DMS79 (cell line): ENCODE data around the gene RNF224.
"Not testable (repeated sequence)": the region's sequence is repeated elsewhere in the genome, so short reads cannot be mapped to it uniquely, and the experiment has no call there.

Experiments
- DNase-seq: peaks from one replicate; lab custom pipeline; 2025; lab: John Stamatoyannopoulos, UW

The RNF224 gene

DNA sequence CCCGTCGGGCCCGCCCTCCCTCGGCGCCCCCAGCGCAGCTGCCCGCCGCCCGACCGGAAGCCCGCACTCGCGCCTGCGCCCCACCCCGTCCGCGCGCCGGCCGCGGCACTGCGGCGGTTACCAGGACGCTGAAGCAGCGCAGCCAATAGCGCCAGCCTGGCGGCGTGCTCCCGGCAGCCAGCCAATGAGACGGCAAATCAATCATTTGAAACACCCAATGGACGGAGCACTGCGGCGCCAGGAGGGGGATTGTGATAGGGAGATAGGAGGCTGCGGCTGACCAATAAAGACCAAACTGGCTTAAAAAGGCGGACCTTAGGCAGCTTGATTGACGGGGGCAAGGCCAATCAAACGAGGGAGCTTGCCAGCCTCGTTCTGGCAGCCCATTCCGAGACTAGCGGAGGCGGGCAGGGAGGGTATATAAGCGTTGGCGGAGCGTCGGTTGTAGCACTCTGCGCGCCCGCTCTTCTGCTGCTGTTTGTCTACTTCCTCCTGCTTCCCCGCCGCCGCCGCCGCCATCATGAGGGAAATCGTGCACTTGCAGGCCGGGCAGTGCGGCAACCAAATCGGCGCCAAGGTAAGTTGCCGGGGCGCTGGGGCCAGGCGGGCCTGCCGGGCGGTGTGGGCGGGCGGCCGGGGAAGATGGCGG lies 13.7 kb downstream of the RNF224 start, which contains the start of gene TUBB4B:
Gene TUBB4B, plus strand, starts transcription at position 447 of the 649 bp plus-strand sequence. Its CDS starts 74 bp downstream, at position 521.
- DNase-seq: peak; percentile 99

DNA sequence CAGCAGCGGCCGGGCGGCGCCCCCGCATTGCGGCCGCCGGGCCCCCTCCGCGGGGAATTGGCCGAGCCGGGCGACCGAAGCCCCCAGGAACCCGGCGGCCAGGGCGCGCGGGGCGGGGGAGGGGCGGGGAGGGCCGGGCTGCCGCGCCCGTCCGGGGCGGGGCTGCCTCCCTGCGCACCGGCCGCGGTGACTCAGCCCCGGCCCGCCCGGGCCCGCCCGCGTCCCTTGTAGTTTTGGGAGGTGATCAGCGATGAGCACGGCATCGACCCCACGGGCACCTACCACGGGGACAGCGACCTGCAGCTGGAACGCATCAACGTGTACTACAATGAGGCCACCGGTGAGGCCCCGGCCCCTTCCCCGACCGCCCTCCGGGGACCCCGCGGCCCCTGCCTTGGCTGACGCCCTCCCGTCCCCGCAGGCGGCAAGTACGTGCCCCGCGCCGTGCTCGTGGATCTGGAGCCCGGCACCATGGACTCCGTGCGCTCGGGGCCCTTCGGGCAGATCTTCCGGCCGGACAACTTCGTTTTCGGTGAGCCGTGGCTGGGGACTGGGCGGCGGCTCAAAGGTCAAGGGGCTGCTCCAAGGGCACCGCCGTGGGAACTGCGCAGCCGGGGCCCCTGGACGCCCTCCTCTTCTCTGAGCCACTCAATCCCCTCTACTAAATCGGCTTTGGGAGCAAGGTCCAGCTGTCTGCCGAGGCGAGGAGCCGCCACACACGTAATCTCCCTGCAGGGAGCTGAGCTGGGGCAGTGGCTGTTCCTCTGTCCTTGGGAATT lies 14.4 kb downstream of the RNF224 start:
- no peak for DNase-seq

DNA sequence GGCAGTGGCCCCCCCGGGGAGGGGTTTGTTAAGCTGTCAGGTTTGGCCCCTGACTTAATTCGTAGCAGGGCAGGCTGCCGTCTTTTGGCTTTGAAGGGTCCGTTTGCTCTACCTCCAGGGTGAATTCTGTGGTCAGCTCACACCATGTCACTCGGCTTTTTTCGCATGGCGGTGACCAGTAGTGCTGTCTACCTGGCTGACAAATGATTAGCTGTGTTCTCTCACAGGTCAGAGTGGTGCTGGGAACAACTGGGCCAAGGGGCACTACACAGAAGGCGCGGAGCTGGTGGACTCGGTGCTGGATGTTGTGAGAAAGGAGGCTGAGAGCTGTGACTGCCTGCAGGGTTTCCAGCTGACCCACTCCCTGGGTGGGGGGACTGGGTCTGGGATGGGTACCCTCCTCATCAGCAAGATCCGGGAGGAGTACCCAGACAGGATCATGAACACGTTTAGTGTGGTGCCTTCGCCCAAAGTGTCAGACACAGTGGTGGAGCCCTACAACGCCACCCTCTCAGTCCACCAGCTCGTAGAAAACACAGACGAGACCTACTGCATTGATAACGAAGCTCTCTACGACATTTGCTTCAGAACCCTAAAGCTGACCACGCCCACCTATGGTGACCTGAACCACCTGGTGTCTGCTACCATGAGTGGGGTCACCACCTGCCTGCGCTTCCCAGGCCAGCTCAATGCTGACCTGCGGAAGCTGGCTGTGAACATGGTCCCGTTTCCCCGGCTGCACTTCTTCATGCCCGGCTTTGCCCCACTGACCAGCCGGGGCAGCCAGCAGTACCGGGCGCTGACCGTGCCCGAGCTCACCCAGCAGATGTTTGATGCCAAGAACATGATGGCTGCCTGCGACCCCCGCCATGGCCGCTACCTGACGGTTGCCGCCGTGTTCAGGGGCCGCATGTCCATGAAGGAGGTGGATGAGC lies 15.2 kb downstream of the RNF224 start:
- no peak for DNase-seq

DNA sequence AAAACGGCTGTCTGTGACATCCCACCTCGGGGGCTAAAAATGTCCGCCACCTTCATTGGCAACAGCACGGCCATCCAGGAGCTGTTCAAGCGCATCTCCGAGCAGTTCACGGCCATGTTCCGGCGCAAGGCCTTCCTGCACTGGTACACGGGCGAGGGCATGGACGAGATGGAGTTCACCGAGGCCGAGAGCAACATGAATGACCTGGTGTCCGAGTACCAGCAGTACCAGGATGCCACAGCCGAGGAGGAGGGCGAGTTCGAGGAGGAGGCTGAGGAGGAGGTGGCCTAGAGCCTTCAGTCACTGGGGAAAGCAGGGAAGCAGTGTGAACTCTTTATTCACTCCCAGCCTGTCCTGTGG lies 15.9 kb downstream of the RNF224 start:
- not testable (repeated sequence) for DNase-seq

DNA sequence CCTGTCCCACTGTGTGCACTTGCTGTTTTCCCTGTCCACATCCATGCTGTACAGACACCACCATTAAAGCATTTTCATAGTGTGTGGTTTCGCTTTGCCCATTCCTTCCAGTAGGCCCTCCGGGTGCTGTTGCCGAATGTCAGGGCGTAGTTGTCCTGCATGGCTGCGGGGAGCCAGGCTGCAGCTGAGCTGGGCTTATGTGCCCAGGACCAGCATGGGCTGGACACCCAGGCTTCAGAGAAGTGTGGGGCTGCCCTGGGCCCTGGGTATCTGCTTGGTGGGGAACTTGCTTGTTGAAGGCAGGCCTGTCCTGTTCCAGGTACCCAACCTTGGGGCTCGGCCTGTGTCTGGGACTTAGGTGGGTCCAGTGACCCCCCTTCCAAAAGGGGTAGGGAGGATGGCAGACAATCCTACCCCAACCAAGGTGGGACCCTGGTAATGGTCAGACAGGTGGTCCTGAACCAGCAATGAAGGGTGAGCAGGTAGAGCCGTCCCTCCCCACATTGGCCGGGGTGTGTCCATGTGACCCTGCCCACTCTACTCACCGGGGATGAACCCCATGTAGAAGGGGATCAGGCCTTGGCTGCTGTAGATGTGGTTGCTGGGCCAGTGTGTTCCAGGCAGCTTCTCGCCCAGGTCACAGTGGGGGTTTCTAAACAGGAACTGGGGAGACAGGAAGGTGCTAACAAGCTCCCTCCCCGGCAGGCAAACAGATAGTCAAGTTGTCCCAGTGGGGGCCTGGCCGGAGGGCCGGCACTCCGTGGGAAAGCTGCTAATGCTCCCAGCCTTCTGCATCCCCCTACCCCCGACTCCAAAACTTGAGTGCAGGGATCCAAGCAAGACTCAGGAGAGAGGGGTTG lies 16.6 kb downstream of the RNF224 start:
- no peak for DNase-seq

DNA sequence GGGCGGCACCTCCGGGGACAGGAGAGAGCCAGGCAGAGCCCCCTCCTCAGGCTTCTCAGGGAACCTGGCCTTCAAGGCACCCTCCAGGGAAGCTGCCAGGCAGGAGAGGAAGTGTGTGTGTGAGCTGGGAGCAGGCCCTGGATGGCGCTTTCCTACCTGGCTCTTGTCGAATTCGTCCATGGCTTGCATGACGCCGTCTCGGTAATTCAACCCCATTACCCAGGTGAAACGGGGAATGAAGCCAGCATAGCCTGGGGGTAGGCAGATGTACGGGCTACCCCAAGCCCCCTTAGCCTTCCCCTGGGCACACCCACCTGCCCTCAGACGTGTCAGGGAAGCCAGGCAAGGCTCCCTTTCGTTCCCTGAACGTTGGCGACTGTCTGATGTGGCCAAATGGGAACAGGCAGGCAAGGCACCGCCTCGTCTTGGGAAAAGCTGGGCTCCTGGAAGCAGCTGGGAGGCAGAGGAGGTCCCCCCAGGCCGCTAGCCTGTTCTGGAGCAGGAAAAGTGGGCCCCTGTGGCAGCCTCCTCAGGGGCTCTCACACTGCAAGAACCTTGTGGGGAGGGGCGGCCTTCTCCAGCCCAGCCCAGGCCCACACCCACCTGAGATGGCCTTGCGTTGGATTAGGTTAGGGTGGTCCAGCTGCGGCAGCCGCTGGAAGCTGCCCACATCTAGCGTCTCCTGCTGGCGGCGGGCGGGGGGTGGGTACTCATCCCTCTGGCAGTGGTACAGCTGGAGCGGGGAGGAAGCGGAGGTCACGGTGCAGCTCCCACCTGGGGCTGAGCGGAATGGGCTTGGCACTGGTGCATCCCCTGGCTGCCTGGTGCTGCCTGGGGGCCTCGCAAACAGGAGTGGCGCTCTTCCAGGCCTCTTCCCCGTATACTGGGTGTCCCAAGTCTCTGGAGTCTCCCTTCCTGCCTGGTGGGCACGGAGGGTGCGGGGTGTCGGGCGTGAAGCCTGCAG lies 17.5 kb downstream of the RNF224 start:
- peak; percentile 74 for DNase-seq

DNA sequence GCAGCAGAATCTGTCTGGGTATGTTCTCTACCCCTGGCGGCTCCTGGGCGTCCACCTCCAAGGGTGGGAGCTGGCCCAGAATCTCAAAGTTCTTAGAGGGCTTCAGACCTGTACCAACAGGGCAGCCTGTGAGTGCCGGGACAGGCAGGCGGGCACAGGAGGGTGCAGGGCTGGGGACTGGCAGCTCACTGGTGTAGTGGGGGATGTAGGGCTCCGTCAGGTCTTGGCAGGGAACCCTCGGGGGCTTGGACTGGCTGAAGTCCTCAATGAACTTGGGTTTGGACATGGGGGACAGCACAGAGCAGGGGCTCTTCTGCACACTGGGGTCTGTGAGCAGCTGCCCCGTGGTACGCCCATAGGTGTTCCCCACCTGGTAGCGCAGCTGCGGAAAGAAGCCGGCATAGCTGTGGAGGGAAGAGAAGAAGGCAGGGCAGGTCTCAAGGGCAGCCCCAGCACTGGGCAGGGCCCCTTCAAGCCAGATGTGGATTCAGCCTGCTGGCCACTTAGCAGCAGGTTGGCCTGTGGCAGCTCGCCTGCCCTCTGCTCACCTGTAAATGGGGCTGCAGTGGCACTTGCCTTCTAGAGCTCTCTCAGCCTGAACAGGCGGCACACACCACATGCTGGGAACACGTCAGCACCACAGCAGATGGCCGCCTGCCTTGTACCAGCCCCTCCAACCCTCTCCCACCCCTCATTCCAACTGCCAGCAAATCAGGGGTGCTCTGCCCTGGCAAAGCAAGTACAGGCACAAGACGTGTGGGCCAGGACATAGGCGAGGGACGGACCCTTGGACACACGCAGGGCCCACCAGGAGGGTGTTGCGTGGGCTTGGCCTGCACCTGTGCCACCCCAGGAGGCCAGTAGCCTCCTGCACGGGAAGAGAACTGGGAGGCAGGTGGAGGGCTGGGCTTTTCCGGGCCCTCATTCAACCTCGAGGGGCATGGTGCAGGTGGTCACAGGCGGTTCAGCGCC lies 18.4 kb downstream of the RNF224 start:
- DNase-seq: peak; percentile 76

DNA sequence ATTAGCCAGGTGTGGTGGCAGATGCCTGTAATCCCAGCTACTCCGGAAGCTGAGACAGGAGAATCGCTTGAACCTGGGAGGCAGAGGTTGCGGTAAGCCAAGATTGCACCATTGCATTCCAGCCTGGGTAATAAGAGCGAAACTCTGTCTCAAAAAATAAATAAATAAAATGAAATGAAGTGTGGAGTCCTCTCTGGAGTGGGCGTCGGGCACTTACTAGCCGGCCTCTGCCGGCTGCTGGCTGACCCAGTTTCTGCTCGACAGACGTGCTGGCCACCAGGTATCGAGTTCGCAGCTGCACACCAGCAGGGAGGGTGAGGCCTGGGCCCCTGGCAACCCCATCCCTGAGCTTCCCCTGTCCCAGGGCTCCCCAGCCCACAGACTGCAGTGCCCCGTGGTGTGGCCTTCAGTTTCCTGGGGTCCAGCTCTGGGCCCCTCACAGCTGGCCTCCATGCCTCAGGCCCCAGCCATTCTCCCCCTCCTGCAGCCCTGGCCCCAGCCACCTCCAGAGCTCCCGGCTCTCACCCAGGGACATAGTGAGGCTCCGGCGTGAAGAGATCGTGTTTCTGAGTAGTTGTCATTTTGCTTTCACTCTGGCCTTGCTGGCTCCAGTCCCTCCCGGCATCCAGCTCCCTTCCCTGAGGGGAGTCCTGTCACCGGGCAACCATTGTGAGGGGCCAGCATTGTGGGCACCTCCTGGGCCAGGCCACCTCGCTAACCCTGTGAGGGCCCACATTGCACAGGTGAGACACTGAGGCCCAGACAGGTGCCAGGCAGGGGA lies 20.0 kb downstream of the RNF224 start:
- peak; percentile 31 for DNase-seq

DNA sequence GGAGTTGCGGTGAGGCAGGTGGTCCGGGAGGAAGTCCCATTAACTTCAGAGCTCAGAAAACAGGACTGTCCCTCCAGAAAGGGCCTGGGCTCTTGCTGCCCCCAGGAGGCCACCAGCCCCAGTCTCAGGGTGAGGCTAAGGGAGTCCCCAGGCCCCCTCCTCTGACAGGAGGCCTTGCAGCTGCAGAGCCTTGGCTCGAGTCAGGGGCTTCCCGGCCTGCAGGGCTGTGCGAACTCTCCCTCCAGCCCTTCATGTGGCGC lies 20.5 kb downstream of the RNF224 start:
- no peak for DNase-seq

DNA sequence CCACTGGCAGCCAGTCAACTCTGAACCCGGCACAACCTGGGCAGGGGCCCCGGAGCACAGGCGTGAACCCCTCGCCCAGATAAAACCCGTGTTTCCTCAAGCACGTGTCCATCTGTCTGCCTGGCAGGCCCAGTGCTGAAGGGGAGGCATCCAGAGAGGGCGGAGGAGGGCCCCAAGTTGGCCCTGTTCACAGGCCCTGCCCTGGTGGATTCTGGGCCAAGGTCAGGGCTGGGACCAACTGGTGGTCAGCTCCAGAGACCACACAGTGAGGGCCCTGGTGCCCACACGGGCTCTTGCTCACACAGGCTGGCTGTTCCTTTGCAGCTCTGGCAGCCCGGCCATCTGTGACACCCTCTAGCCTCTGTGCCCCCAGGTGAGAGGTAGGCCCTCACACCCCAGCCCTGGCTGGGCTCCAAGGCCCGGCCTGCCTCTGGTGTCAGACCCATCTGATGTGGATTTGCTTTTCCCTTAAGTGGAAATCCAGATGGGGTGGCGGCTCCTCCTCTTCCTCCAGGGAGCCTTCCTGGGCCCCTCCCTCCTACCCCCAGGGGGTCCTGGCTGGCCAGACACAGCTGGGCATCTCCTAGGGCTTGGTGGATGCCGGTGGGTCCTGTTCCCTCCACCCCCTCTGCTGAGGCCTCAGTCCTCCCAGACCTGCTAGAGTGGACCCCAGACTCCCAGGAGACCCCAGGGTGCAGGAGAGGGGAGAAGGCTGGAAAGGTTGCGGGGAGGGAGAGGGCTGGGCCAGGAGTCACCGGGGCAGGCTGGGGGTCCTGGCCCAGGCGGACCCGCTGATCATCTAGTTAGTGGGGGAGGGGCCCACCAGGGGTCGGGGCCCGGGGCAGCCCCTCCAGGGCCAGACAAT lies 23.3 kb downstream of the RNF224 start:
- no peak for DNase-seq

DNA sequence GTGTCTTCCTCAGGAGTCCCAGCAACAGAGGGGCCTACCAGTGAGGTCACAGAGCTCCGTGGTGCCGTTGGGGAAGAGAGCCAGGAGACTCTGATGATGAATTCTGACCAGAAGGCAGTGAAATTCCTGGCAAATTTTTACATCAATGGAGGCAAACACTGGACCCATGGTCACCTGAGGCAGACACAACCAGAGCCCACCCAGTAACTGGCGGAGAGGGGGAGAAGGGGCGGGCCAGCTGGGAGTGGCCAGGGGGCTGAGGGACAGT lies 23.8 kb downstream of the RNF224 start, which contains the start of gene STPG3:
Gene STPG3, plus strand, starts transcription at position 93 of the 268 bp plus-strand sequence. Its CDS starts 1 bp downstream, at position 94.
- no peak for DNase-seq

DNA sequence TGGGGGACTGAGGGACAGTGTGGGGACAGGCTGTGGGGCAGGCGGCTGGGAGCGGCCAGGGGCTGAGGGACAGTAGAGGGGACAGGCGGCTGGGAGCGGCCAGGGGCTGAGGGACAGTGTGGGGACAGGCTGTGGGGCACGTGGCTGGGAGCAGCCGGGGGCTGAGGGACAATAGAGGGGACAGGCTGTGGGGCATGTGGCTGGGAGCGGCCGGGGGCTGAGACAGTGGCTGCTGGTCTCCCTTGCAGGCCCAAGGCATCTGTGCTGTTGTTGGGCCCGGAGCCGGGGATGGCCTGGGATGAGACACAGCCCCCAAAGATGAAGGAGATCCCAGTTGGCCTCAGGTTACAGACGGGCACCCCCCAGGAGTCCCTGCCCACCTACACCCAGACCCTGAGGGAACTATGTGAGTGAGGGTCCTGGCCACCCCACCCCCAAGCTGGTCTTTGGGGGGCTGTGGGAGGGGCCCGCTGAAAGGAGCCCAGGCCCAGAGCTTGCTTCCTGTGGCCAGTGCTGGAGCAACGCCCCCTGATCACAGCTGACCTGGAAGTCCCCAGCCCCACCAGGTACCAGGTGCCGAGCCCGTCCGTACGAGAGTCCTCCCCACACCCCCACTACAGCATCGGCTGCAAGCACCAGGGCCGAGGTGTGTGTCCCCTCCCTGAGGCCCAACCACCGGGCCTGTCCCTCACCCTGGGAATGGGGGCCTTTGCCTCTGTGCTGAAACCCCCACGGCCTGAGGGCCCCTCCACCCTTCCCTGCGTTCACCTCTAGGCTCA lies 24.4 kb downstream of the RNF224 start:
- no peak for DNase-seq

DNA sequence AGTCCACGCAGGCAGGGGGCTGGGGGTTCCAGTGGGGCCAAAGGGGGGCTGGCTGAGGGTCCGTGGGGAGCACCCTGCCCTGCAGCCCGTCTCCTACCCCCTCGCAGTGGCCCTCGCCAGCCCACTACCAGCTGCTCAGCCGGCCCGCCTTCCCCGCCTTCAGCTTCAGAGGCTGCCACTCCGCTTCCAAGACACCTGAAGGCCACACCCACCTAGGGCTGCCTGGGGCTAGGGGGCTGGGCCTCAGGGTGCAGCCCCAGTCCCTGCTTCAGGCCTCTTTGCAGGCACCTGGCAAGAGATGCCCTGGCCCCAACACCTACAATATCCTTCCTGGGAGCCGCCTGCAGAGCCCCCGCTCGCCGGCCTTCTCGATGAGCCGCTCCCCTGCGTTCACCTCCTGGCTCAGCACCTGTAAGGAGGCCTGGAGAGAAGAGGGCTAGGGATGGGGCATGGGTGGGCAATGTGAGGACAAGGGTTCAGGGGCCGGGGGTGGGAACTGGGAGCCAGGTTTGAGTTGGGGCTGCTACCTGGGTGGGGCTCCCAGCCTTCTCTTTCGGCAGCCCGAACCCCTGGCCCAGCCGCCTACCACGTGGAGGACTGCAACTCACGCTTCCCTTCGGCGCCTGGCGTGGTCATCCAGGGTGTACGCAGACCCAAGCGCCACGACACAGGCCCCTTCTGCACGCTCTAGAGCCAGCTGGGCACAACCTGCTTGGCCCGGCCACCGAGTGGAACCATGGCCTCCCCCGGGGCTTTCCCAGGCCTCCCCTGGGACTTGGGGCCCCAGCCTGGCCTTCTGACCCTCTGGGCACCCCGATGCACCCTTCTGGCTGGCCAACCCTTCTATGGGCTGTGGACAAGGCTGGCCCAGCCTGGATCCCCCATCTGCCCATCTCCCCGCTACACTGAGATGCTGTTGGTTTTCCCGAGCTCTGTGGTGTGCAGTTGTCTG lies 25.5 kb downstream of the RNF224 start:
- DNase-seq: no peak

DNA sequence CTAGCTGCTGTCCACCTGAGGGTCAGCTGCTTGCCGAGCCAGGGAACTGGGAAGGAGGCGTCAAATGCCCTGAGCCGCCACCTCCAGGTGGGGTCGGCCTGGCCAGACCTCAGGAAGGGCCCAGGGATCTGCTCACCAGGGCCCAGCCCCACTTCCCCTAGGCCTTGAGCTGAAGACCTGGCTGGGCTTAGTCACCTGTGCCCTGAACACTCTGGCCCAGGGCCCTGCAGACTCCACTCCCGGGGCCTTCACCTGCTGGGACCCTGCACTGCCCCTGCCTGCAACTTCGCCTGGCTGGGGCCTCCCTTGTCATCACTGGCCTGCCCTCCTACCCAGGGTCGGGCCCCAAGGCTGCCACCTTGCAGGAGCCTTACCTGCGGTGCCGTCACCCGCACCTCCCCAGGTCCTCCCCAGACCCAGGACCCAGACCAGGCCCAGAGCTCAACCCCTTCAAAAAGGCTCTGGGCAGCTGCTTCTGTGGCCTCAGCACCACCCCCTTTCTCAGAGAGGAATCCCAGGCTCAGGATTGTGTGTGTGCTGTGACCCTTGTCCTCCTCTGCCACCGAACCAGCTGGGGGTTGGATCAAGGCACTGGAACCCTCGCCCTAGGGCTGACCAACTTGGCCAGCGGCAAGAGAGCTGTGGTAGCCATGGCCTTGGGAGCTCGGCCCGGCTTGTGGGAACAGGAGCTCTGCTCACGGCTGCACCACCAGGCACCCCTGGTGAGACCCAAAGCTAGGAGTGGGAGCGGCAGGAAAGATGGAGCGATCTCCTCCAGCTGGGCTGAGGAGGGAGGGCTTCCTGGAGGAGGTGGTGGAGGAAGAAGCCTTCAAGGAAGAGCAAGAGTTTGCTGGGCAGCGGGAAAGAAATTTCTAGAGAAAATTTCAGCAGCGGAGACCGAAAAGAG lies 26.7 kb downstream of the RNF224 start:
- no peak for DNase-seq
